HepG2 (cell line): ENCODE data around the gene ZNF506. TPM values are rescaled to one million over a fixed set of nuclear protein-coding genes. Genes with fewer than 3 reads are reported as not detected.
A peak's percentile ranks its signal among the peaks of the same experiment; 100 is the strongest.

ENCODE experiments used
- AFF4 ChIP-seq: sonication (generic); formaldehyde crosslinking; IDR thresholded peaks from 2 replicates; pipeline ENCODE4 v1.4.0; 2020; ENCODE audit warnings: missing genetic modification reagents
- ERF ChIP-seq: IDR thresholded peaks from 2 replicates; pipeline ENCODE4 v1.6.1; 2018; ENCODE audit warnings: missing biosample characterization, missing genetic modification reagents
- HNF1B ChIP-seq: sonication (generic); formaldehyde crosslinking; IDR thresholded peaks from 2 replicates; pipeline ENCODE4 v1.5.1; 2020; ENCODE audit warnings: mild to moderate bottlenecking, moderate library complexity, missing genetic modification reagents
- NCOA5 ChIP-seq: sonication (generic); formaldehyde crosslinking; IDR thresholded peaks from 2 replicates; pipeline ENCODE4 v1.4.0; 2020; ENCODE audit warnings: missing genetic modification reagents
- NFYC ChIP-seq: IDR thresholded peaks from 2 replicates; pipeline ENCODE4 v1.6.1; 2016; ENCODE audit warnings: missing genetic modification reagents, missing compliant biosample characterization
- PCBP2 ChIP-seq: fragments of 200-400 bp; formaldehyde crosslinking; optimal IDR thresholded peaks from 2 replicates; pipeline ENCODE3; 2018; ENCODE audit warnings: low read length, low read depth; ENCODE audit not compliant: poor library complexity, severe bottlenecking
- PHF20 ChIP-seq: sonication (generic); formaldehyde crosslinking; IDR thresholded peaks from 2 replicates; pipeline ENCODE4 v1.5.0; 2020; ENCODE audit warnings: mild to moderate bottlenecking, missing genetic modification reagents
- RNF2 ChIP-seq: fragments of 450-650 bp; conservative IDR thresholded peaks from 2 replicates; pipeline ENCODE4 v1.6.1; 2016; ENCODE audit warnings: low read depth
- SNRNP70 ChIP-seq: fragments of 200-400 bp; formaldehyde crosslinking; IDR thresholded peaks from 2 replicates; pipeline ENCODE4 v1.6.1; 2017; ENCODE audit warnings: mild to moderate bottlenecking, low read depth, low read length, moderate library complexity
- SRF ChIP-seq: IDR thresholded peaks from 2 replicates; pipeline ENCODE4 v1.6.1; 2011; ENCODE audit warnings: mild to moderate bottlenecking, low read depth, low read length, moderate library complexity
- ZKSCAN1 ChIP-seq: fragments of 150-350 bp; IDR thresholded peaks from 2 replicates; pipeline ENCODE4 v1.6.1; 2014; ENCODE audit warnings: low read length
- ZMYM3 ChIP-seq: sonication (generic); formaldehyde crosslinking; IDR thresholded peaks from 2 replicates; pipeline ENCODE4 v1.5.1; 2020; ENCODE audit warnings: mild to moderate bottlenecking, missing genetic modification reagents
- ZNF20 ChIP-seq: sonication (generic); formaldehyde crosslinking; IDR thresholded peaks from 2 replicates; pipeline ENCODE4 v1.4.0; 2020; ENCODE audit warnings: mild to moderate bottlenecking, moderate library complexity, missing genetic modification reagents
- ZNF224 ChIP-seq: sonication (generic); formaldehyde crosslinking; IDR thresholded peaks from 2 replicates; pipeline ENCODE4 v1.5.0; 2020; ENCODE audit warnings: mild to moderate bottlenecking, missing genetic modification reagents
- ZNF432 ChIP-seq: sonication (generic); formaldehyde crosslinking; IDR thresholded peaks from 2 replicates; pipeline ENCODE4 v1.5.0; 2020; ENCODE audit warnings: missing genetic modification reagents, mild to moderate bottlenecking, borderline replicate concordance
- ZNF597 ChIP-seq: sonication (generic); formaldehyde crosslinking; IDR thresholded peaks from 2 replicates; pipeline ENCODE4 v1.5.0; 2020; ENCODE audit warnings: missing genetic modification reagents
- ZNF644 ChIP-seq: IDR thresholded peaks from 2 replicates; pipeline ENCODE4 v1.6.1; 2016; ENCODE audit warnings: low read depth
- ZNF839 ChIP-seq: sonication (generic); formaldehyde crosslinking; IDR thresholded peaks from 2 replicates; pipeline ENCODE4 v1.4.0; 2020; ENCODE audit warnings: missing genetic modification reagents, mild to moderate bottlenecking, borderline replicate concordance
- ZSCAN12 ChIP-seq: sonication (generic); formaldehyde crosslinking; IDR thresholded peaks from 2 replicates; pipeline ENCODE4 v1.9.0; 2021; ENCODE audit warnings: mild to moderate bottlenecking, missing genetic modification reagents
- polyA plus RNA-seq, 8 experiments: library from polyadenylated mRNA; depleted of rRNA in 3 of 8; stranded (reverse) in 7 of 8; unstranded in 1 of 8; fragments of >200 nt; fragmentation: Illumina TruSeq in 4 of 8; extraction: Trizol in 4 of 8; gene quantifications; 2 replicates each; pipeline versions ENCODE4 v1.2.1 to v1.2.3, GENCODE V29; 2011 to 2016; ENCODE audit warnings: low read depth in 4 of 8, missing spikeins in 1 of 8, mixed read lengths in 1 of 8; ENCODE audit not compliant: insufficient read depth in 1 of 8
- total RNA-seq, 5 experiments: library from RNA; depleted of rRNA; stranded (reverse); fragments of >200 nt; fragmentation: Illumina TruSeq; extraction: Trizol; gene quantifications; 2 replicates each; pipeline ENCODE4 v1.2.3, GENCODE V29; 2016; ENCODE audit warnings: low read depth in 1 of 5
- TF ChIP-seq, protein P1 (sequence below): sonication (generic); formaldehyde crosslinking; IDR thresholded peaks from 2 replicates; pipeline ENCODE4 v1.4.0; 2020; ENCODE audit warnings: missing genetic modification reagents
- TF ChIP-seq, protein P2 (sequence below): sonication (generic); formaldehyde crosslinking; IDR thresholded peaks from 2 replicates; pipeline ENCODE4 v1.9.0; 2021; ENCODE audit warnings: missing genetic modification reagents, mild to moderate bottlenecking, borderline replicate concordance

ZNF506 gene
- total and polyA plus RNA-seq, 2 of the 13 experiments (the other 11 are each of a cell fraction or from before 2014, with no cell fraction given): not detected

GRCh38 chr19:19866611-19867248 is 45.2 kb upstream of the ZNF506 start (continued):
- TF ChIP-seq, protein P1, sequence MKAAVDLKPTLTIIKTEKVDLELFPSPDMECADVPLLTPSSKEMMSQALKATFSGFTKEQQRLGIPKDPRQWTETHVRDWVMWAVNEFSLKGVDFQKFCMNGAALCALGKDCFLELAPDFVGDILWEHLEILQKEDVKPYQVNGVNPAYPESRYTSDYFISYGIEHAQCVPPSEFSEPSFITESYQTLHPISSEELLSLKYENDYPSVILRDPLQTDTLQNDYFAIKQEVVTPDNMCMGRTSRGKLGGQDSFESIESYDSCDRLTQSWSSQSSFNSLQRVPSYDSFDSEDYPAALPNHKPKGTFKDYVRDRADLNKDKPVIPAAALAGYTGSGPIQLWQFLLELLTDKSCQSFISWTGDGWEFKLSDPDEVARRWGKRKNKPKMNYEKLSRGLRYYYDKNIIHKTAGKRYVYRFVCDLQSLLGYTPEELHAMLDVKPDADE: no peak
- no peak for TF ChIP-seq NCOA5 (CRISPR knock-in tag)
- TF ChIP-seq ZNF644 (CRISPR knock-in tag): no peak
- TF ChIP-seq ERF (CRISPR knock-in tag): no peak
- TF ChIP-seq ZNF20 (CRISPR knock-in tag): no peak
- TF ChIP-seq, protein P2, sequence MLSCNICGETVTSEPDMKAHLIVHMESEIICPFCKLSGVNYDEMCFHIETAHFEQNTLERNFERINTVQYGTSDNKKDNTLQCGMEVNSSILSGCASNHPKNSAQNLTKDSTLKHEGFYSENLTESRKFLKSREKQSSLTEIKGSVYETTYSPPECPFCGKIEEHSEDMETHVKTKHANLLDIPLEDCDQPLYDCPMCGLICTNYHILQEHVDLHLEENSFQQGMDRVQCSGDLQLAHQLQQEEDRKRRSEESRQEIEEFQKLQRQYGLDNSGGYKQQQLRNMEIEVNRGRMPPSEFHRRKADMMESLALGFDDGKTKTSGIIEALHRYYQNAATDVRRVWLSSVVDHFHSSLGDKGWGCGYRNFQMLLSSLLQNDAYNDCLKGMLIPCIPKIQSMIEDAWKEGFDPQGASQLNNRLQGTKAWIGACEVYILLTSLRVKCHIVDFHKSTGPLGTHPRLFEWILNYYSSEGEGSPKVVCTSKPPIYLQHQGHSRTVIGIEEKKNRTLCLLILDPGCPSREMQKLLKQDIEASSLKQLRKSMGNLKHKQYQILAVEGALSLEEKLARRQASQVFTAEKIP (CRISPR knock-in tag): no peak
- no peak for TF ChIP-seq ZSCAN12
- 0 out of 2 replicates have a peak, but pooled peaks have one; percentile 1 for TF ChIP-seq PHF20
- peak; percentile 81; the same call in 1 of the 2 replicates for TF ChIP-seq SRF
- TF ChIP-seq ZNF432 (CRISPR knock-in tag): no peak
- TF ChIP-seq ZKSCAN1: no peak
- peak; percentile 68 for TF ChIP-seq NFYC
- TF ChIP-seq SNRNP70: no peak
- no peak for TF ChIP-seq PCBP2
- no peak for TF ChIP-seq AFF4
- no peak for TF ChIP-seq ZNF597 (CRISPR knock-in tag)
- TF ChIP-seq ZNF224: no peak
- TF ChIP-seq HNF1B: no peak
- TF ChIP-seq ZMYM3 (CRISPR knock-in tag): peak; percentile 58; the same call in 1 of the 2 replicates
- TF ChIP-seq RNF2: no peak
- no peak for TF ChIP-seq ZNF839
